Measurements from ENCODE around the gene MRPS18A. TPM values are rescaled to one million over a fixed set of nuclear protein-coding genes. Genes with fewer than 3 reads are reported as not detected.

The MRPS18A gene
- total and polyA plus RNA-seq, 2 of the 13 experiments (the other 11 are each of a cell fraction or from before 2014, with no cell fraction given) = 87.8 to 89.1 TPM

DNA sequence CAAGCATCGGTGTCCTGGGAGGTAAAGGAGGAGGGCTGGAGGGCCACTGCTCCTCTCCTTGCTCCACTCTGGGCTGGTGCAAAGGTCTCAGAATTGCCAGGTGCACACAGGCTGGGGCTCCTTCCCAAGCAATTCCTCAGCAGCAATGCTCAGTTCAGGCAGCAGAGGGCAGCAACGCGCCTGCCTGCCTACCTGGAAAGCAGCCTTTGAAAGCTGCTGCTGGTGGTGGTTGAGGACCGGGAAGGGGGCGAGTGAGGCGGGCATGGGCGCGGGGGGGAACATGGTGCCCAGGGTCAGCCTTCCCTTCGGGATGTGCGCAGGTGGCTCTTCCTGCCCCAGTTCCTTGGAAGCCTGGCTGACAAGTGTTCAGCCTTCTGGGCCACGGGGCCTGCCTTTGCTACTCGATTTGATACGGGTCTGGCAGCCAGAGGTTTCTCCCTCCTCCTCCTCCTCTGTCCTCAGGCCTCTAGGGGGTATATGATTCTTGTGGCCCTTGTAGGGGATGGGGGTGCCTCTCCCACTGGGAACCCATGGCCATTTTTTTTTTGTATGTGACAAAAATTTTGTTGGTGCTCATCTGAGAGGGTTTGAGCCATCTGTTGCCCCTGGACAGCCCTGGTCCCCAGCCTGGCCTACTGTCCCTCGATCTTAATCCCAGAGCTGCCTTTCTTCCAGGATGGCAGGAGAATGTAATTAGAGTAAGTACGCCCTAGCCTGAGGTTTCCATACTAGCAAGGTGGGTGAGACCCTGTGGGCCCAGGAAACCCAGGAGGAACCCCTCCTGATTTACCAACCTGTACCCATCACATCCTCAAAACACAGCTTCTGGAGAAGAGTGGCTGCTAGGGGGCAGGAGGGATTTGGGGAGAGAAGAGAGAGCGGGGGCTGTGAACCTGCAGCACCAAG, 20.1 kb downstream of the MRPS18A start (continued):
- peak; percentile 64 for TF ChIP-seq SOX5 (CRISPR knock-in tag; IDR thresholded peaks at IDR 0.05; ENCODE audit: borderline replicate concordance)
- TF ChIP-seq ARID2 (CRISPR knock-in tag; IDR thresholded peaks at IDR 0.05; ENCODE audit: borderline replicate concordance) = no peak; the same call in 1 of the 2 replicates
- TF ChIP-seq ZMYM4 (CRISPR knock-in tag; IDR thresholded peaks at IDR 0.05) = no peak; the same call in 1 of the 2 replicates
- no peak; the same call in 1 of the 2 replicates for TF ChIP-seq ZNF704 (CRISPR knock-in tag; IDR thresholded peaks at IDR 0.05; ENCODE audit: borderline replicate concordance)
- TF ChIP-seq ZBTB20 (CRISPR knock-in tag; IDR thresholded peaks at IDR 0.05; ENCODE audit: borderline replicate concordance, low read depth) = peak; percentile 43; the same call in 1 of the 2 replicates
- 0 out of 2 replicates have a peak, but pooled peaks have one; percentile 82 for TF ChIP-seq PCBP1 (IDR thresholded peaks at IDR 0.05; ENCODE audit: borderline replicate concordance, low read depth, low read length)
- no peak for TF ChIP-seq SATB2 (CRISPR knock-in tag; IDR thresholded peaks at IDR 0.05)
- no peak; the same call in 1 of the 2 replicates for TF ChIP-seq REL (CRISPR knock-in tag; conservative IDR thresholded peaks at IDR 0.05)
- TF ChIP-seq ZNF589 (CRISPR knock-in tag; conservative IDR thresholded peaks at IDR 0.05) = no peak
- TF ChIP-seq, protein P1, sequence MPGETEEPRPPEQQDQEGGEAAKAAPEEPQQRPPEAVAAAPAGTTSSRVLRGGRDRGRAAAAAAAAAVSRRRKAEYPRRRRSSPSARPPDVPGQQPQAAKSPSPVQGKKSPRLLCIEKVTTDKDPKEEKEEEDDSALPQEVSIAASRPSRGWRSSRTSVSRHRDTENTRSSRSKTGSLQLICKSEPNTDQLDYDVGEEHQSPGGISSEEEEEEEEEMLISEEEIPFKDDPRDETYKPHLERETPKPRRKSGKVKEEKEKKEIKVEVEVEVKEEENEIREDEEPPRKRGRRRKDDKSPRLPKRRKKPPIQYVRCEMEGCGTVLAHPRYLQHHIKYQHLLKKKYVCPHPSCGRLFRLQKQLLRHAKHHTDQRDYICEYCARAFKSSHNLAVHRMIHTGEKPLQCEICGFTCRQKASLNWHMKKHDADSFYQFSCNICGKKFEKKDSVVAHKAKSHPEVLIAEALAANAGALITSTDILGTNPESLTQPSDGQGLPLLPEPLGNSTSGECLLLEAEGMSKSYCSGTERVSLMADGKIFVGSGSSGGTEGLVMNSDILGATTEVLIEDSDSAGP (CRISPR knock-in tag; IDR thresholded peaks at IDR 0.05; ENCODE audit: borderline replicate concordance) = peak; percentile 52; the same call in 1 of the 2 replicates
- no peak for TF ChIP-seq NR2F6 (IDR thresholded peaks at IDR 0.05)
- peak; percentile 40; the same call in 1 of the 2 replicates for TF ChIP-seq NR2F6 (CRISPR knock-in tag; IDR thresholded peaks at IDR 0.05)
- TF ChIP-seq, protein P2, sequence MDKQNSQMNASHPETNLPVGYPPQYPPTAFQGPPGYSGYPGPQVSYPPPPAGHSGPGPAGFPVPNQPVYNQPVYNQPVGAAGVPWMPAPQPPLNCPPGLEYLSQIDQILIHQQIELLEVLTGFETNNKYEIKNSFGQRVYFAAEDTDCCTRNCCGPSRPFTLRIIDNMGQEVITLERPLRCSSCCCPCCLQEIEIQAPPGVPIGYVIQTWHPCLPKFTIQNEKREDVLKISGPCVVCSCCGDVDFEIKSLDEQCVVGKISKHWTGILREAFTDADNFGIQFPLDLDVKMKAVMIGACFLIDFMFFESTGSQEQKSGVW (CRISPR knock-in tag; IDR thresholded peaks at IDR 0.05; ENCODE audit: borderline replicate concordance) = no peak
- peak; percentile 82; the same call in 1 of the 2 replicates for TF ChIP-seq ZNF280D (CRISPR knock-in tag; IDR thresholded peaks at IDR 0.05)
- TF ChIP-seq SPEN (CRISPR knock-in tag; IDR thresholded peaks at IDR 0.05; ENCODE audit: low read depth) = peak; percentile 83
- peak; percentile 88; the same call in 1 of the 2 replicates for TF ChIP-seq STAT6 (CRISPR knock-in tag; IDR thresholded peaks at IDR 0.05; ENCODE audit: borderline replicate concordance)
- TF ChIP-seq ZNF253 (CRISPR knock-in tag; IDR thresholded peaks at IDR 0.05; ENCODE audit: borderline replicate concordance) = no peak; the same call in 1 of the 2 replicates
- no peak for TF ChIP-seq FOSL1 (CRISPR knock-in tag; IDR thresholded peaks at IDR 0.05; ENCODE audit: borderline replicate concordance)

Measured in HepG2 (cell line).